ENCODE data around the gene RHOBTB3. TPM values are rescaled to one million over a fixed set of nuclear protein-coding genes. Genes with fewer than 3 reads are reported as not detected.
"Not testable (repeated sequence)": the region's sequence is repeated elsewhere in the genome, so short reads cannot be mapped to it uniquely, and the experiment has no call there.

The RHOBTB3 gene
- total RNA-seq, 2 donors from 2014 or later = 6.6 to 9.7 TPM

- ATAC-seq; H3K36me3 Mint-ChIP-seq; DNase-seq (ENCODE audit: low spot score in 2 of 2); H3K9me3 Mint-ChIP-seq; H3K27ac Mint-ChIP-seq: not testable (repeated sequence)
Observed at GRCh38 chr5:95710651-95711500, 20.3 kb upstream of the RHOBTB3 start.

DNA sequence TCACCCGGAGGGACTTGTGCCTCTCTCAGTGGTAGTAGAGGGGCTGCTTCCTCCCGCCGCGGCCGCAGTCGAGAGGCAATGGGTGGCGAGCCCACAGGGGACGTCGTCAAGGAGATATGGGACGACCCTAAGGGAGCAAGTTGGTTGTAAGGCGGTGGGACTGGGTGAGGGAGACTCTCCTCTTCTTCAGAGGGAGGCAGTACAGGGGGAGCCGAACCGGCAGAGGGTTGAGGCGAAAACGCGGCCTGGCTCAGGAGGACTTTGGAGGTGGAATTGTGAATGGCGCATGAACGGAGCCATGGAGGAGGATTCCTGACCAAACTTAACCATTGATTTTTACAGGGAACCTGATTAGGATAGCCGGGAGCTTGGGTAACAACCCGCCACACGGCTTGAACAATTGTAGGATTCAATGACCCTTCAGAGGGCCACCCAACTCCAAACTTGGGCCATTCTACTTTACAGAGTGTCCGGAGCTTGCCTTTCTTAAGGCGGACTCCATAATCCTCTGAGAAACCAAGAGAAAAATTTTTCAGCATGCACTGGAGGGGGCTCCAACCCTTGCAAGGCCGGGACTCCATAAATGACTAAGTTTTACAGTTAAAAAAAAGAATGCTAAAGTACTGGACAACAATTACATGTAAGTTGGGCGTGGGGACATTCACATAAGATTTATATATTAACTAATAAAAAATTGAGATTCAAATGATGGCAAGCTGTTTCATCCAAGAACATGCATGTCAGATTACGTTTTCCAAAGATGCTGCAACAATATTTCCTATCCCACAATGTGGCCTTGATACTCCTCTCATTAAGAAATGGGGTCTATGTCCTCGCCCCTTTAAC is 19.4 kb upstream of the RHOBTB3 start:
- DNase-seq (ENCODE audit: low spot score in 2 of 2) = no peak
- Mint-ChIP-seq H3K27ac (no peak overlapping the region), H3K9me3 (peaks cover 0 to 3% of the 10 kb centered on the region in 2 donors)

GRCh38 chr5:95712347-95712958 is 18.7 kb upstream of the RHOBTB3 start:
- peak; percentile 82 to 95 for ATAC-seq
- Mint-ChIP-seq H3K27ac (no peak overlapping the region), H3K36me3 (no peaks in the 10 kb centered on the region), H3K9me3 (peaks cover 0 to 3% of the 10 kb centered on the region in 2 donors)
- DNase-seq (ENCODE audit: low spot score in 2 of 2) = peak in 1 of 2 donors; percentile 44

More for the DNA sequence above, 19.4 kb upstream of the RHOBTB3 start:
- no peak for ATAC-seq
- no peaks in the 10 kb centered on the region for H3K36me3 Mint-ChIP-seq

GRCh38 chr5:95713246-95713645 is 17.9 kb upstream of the RHOBTB3 start:
- H3K27ac Mint-ChIP-seq; H3K9me3 Mint-ChIP-seq; DNase-seq (ENCODE audit: low spot score in 2 of 2); H3K36me3 Mint-ChIP-seq; ATAC-seq: not testable (repeated sequence)

- Mint-ChIP-seq H3K9me3 (peaks cover 0 to 3% of the 10 kb centered on the region in 2 donors), H3K27ac (no peak overlapping the region), H3K36me3 (no peaks in the 10 kb centered on the region)
- ATAC-seq (no peak), DNase-seq (ENCODE audit: low spot score in 2 of 2) (no peak)
Observed at GRCh38 chr5:95713960-95714710, 17.0 kb upstream of the RHOBTB3 start.

DNA sequence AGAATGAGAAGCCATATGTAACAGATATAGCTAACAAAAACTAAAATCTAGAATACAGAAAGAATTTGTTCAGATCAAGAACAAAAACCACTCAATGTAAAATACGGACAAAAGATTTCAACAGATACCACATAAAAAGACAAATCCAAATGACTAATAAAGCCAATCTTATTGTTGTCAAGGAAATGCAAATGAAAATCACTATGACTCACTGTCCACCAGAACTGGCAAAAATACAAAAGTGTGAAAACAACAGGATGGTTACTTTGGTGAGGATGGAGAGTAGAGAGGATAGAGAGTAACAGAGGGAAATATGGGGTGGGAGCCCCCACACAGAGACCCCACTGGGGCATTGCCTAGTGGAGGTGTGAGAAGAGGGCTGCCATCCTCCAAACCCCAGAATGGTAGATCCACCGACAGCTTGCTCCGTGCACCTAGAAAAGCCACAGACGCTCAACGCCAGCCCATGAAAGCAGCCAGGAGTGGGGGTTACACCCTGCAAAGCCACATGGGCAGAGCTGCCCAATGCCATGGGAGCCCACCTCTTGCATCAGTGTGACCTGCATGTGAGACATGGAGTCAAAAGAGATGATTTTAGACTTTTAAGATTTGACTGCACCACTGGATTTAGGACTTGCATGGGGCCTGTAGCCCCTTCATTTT is 15.2 kb upstream of the RHOBTB3 start:
- H3K27ac Mint-ChIP-seq = no peak overlapping the region
- no peaks in the 10 kb centered on the region for H3K36me3 Mint-ChIP-seq
- no peak for DNase-seq (ENCODE audit: low spot score in 2 of 2)
- H3K9me3 Mint-ChIP-seq = peaks cover 0 to 3% of the 10 kb centered on the region in 2 donors
- peak; percentile 36 to 77 for ATAC-seq

DNA sequence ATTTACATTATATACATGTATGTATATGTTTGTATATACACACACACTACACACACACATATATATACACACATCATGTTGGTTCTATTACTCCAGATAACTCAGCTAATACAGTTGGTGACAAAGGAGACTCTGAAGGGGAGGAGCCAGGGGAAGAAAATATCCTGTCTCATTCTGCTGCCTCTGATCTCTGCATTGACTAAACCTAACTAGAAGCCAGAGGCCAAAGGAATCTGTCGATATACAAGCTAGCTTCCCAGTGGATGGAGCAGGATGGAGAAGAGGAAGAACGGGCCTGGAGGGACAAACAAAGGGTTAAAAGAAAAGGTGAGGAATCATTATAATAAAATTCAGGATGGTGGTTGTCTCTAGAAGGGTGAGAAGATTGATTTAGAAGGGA is 13.7 kb upstream of the RHOBTB3 start:
- ATAC-seq = no peak
- Mint-ChIP-seq H3K27ac (no peak overlapping the region), H3K9me3 (peaks cover 0 to 3% of the 10 kb centered on the region in 2 donors), H3K36me3 (no peaks in the 10 kb centered on the region)
- no peak for DNase-seq (ENCODE audit: low spot score in 2 of 2)

GRCh38 chr5:95718203-95718602 is 12.9 kb upstream of the RHOBTB3 start:
- no peak for DNase-seq (ENCODE audit: low spot score in 2 of 2)
- Mint-ChIP-seq H3K27ac (no peak overlapping the region), H3K9me3 (peaks cover 0 to 3% of the 10 kb centered on the region in 2 donors), H3K36me3 (no peaks in the 10 kb centered on the region)
- ATAC-seq = peak; percentile 54 to 87

GRCh38 chr5:95718738-95719137 is 12.4 kb upstream of the RHOBTB3 start:
- ATAC-seq (no peak), DNase-seq (ENCODE audit: low spot score in 2 of 2) (no peak)
- Mint-ChIP-seq H3K36me3 (no peaks in the 10 kb centered on the region), H3K9me3 (peaks cover 0 to 3% of the 10 kb centered on the region in 2 donors), H3K27ac (no peak overlapping the region)

DNA sequence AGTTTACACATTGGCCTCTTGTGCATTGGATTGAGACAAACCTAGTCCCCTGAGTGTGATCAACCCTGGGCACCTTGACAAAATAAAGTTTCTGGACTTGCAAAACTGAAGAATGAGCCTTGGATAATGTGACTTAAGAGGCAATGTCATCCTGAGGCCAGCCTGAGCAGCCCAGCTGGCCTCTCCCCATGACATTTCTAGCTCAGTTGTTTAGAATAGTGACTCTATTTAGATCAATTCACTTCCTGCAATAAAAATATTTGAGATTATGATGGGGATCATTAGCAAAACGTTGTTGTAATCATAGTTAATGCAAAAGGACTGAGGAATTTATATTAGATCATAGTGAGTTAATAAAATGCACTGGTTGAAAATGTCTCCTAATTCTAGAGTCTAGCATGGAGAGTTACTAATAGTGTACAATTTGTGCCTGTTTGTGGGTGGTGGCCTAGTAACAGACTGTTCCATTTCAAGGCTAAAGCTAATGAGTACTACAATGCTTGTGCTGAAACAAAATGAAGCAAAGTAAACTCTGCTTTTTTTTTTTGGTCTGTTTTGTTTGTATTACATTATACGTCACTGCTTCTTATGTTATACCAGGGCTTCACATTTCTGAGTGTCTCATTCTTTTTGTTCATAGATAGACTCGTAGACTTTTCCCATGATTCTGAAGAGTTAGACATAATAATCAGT is 10.9 kb upstream of the RHOBTB3 start:
- H3K36me3 Mint-ChIP-seq = no peaks in the 10 kb centered on the region
- no peak for DNase-seq (ENCODE audit: low spot score in 2 of 2)
- H3K27ac Mint-ChIP-seq = no peak overlapping the region
- no peak for ATAC-seq
- no peaks in the 10 kb centered on the region for H3K9me3 Mint-ChIP-seq

- Mint-ChIP-seq H3K9me3 (no peaks in the 10 kb centered on the region), H3K36me3 (no peaks in the 10 kb centered on the region), H3K27ac (no peak overlapping the region)
- DNase-seq (ENCODE audit: low spot score in 2 of 2) (no peak), ATAC-seq (no peak)
Observed at GRCh38 chr5:95721582-95722295, 9.4 kb upstream of the RHOBTB3 start.

GRCh38 chr5:95723632-95724369 is 7.3 kb upstream of the RHOBTB3 start:
- DNase-seq (ENCODE audit: low spot score in 2 of 2) (no peak), ATAC-seq (no peak)
- no peaks in the 10 kb centered on the region for H3K36me3 Mint-ChIP-seq
- no peaks in the 10 kb centered on the region for H3K9me3 Mint-ChIP-seq
- H3K27ac Mint-ChIP-seq = no peak overlapping the region

DNA sequence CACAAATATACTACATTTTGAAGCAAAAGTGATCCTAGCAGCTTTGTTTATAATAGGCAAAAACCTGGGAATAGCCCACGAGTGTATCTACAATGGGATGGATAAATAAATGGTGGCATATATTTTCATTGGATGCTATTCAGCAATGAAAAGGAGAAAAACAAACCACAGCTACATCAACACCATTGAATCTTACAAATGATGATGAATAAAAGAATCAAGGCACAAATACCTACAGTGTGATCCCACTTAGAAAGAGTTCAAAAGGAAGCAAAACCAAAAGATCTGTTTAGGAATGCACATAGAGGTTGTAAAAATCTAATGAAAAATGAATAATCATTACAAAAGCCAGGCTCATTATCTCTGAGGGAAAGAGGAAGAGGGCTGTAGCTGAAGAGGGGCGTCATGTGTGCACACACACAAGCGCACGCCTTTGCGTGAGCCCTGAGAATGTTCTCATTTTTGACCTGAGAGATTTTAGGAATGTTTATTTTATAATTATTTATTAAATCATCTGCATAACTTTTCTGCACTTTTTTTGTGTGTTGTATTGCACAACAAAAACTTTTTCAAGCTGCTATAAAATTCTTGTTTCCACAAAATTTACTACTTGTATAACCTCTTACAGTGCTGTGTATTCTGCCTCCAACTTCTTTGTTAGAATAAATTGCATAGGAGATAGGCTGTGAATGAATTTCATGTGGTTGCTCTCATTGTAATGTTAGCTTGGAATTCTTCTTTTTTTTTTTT is 5.9 kb upstream of the RHOBTB3 start:
- Mint-ChIP-seq H3K36me3 (no peaks in the 10 kb centered on the region), H3K27ac (no peak overlapping the region), H3K9me3 (no peaks in the 10 kb centered on the region)
- DNase-seq (ENCODE audit: low spot score in 2 of 2) = no peak
- ATAC-seq = no peak

Data from activated naive CD4-positive, alpha-beta T cell treated with anti-CD3 and anti-CD28 coated beads, Interleukin-2, amount 50 U/mL, for 72 hours (primary cell).